ENCODE data around the gene UTS2R. TPM values are rescaled to one million over a fixed set of nuclear protein-coding genes. Genes with fewer than 3 reads are reported as not detected.

The UTS2R gene
- total RNA-seq, 2 experiments from 2014 or later = not detected

GRCh38 chr17:82328141-82328993 lies 43.2 kb upstream of the UTS2R start:
- H3K27ac Mint-ChIP-seq = no peak overlapping the region
- H3K4me3 ChIP-seq (ENCODE audit: low read length) = no peak overlapping the region
- H3K9me3 Mint-ChIP-seq = no peaks in the 10 kb centered on the region
- H3K4me1 Mint-ChIP-seq (ENCODE audit: low read depth) = peaks cover 15% of the 10 kb centered on the region
- H3K4me1 ChIP-seq (ENCODE audit: insufficient read depth, low read length) = peaks cover 28% of the 10 kb centered on the region
- H3K36me3 ChIP-seq (ENCODE audit: insufficient read depth, low read length) = no peaks in the 10 kb centered on the region
- ATAC-seq (ENCODE audit: poor library complexity) = no peak
- ChIA-PET CTCF (no interaction called here), POLR2A (no interaction called here)
- peaks cover 0 to 2% of the 10 kb centered on the region in 2 experiments for H3K27me3 ChIP-seq (ENCODE audit: control insufficient read depth in 1 of 2, insufficient read depth in 2 of 2, low read length in 2 of 2)
- no peak overlapping the region for H3K4me3 Mint-ChIP-seq
- intact Hi-C loops (cut with DNase I, micrococcal nuclease) = no loop called here
- H3K27ac ChIP-seq (ENCODE audit: low read depth in 1 of 2, low read length in 2 of 2) = no peak overlapping the region
- H3K9me3 ChIP-seq (ENCODE audit: control insufficient read depth in 1 of 2, insufficient read depth in 1 of 2, low read length in 2 of 2) = peaks cover 0 to 5% of the 10 kb centered on the region in 2 experiments
- DNase-seq = no peak
- TF ChIP-seq, protein P1, sequence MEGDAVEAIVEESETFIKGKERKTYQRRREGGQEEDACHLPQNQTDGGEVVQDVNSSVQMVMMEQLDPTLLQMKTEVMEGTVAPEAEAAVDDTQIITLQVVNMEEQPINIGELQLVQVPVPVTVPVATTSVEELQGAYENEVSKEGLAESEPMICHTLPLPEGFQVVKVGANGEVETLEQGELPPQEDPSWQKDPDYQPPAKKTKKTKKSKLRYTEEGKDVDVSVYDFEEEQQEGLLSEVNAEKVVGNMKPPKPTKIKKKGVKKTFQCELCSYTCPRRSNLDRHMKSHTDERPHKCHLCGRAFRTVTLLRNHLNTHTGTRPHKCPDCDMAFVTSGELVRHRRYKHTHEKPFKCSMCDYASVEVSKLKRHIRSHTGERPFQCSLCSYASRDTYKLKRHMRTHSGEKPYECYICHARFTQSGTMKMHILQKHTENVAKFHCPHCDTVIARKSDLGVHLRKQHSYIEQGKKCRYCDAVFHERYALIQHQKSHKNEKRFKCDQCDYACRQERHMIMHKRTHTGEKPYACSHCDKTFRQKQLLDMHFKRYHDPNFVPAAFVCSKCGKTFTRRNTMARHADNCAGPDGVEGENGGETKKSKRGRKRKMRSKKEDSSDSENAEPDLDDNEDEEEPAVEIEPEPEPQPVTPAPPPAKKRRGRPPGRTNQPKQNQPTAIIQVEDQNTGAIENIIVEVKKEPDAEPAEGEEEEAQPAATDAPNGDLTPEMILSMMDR (IDR thresholded peaks at IDR 0.05) = no peak
- H3K27me3 Mint-ChIP-seq = no peaks in the 10 kb centered on the region
- H3K36me3 Mint-ChIP-seq (ENCODE audit: low read depth) = no peaks in the 10 kb centered on the region

GRCh38 chr17:82328994-82329507 lies 42.5 kb upstream of the UTS2R start:
- Histone ChIP-seq H3K4me1 (ENCODE audit: insufficient read depth, low read length) (peaks cover 35% of the 10 kb centered on the region), H3K27me3 (ENCODE audit: control insufficient read depth in 1 of 2, insufficient read depth in 2 of 2, low read length in 2 of 2) (peaks cover 0 to 2% of the 10 kb centered on the region in 2 experiments)
- H3K4me1 Mint-ChIP-seq (ENCODE audit: low read depth) = peaks cover 15% of the 10 kb centered on the region

DNA sequence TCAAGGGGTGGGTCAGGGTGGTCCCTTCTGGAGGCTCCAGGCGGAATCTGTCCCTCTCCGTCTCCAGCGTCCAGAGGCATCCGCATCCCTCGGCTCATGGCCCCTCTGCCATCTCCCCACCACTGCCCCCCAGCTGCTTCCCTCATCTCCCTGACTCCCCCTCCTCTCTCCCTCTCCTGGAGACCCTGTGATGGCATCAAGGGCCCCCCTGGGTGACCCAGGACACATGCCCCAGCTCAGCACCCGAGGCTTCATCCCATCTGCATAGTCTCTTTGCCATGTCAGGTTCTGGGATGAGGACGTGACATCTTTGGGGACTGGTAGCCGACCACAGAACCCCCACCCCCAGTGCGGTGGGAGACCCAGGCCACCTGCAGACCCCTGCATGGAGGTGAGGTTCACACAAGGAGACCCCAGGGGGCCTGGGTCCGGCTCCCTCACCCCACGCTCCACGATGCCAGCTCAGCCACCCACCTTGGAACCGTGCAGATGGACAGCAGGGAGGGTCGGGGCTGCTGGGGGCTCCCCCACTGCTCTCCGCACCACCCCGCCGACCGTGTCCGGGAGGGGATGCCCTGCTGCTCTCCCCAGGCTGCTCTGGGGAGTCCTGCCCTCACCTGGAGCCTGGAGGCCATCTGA lies 41.8 kb upstream of the UTS2R start:
- H3K9me3 Mint-ChIP-seq = no peaks in the 10 kb centered on the region
- H3K4me1 ChIP-seq (ENCODE audit: insufficient read depth, low read length) = peaks cover 39% of the 10 kb centered on the region
- H3K27me3 ChIP-seq (ENCODE audit: control insufficient read depth in 1 of 2, insufficient read depth in 2 of 2, low read length in 2 of 2) = peaks cover 0 to 8% of the 10 kb centered on the region in 2 experiments
- DNase-seq = no peak
- peaks cover 12% of the 10 kb centered on the region for H3K4me1 Mint-ChIP-seq (ENCODE audit: low read depth)
- no peak overlapping the region for H3K4me3 Mint-ChIP-seq
- ChIA-PET CTCF (no interaction called here), POLR2A (interaction anchor here (1.2 to 1.4 kb wide), 2 partner anchors 32 to 92 kb away, joined by 3 read pairs; no protein-coding TSS in a partner anchor)
- ATAC-seq (ENCODE audit: poor library complexity) = no peak
- H3K36me3 ChIP-seq (ENCODE audit: insufficient read depth, low read length) = no peaks in the 10 kb centered on the region
- H3K36me3 Mint-ChIP-seq (ENCODE audit: low read depth) = no peaks in the 10 kb centered on the region
- TF ChIP-seq, protein P1 (IDR thresholded peaks at IDR 0.05) = no peak
- H3K27me3 Mint-ChIP-seq = peaks cover under 1% of the 10 kb centered on the region
- peaks cover 0 to 5% of the 10 kb centered on the region in 2 experiments for H3K9me3 ChIP-seq (ENCODE audit: control insufficient read depth in 1 of 2, insufficient read depth in 1 of 2, low read length in 2 of 2)
- intact Hi-C loops (cut with DNase I, micrococcal nuclease) = no loop called here
- no peak overlapping the region for H3K27ac Mint-ChIP-seq
- no peak overlapping the region for H3K4me3 ChIP-seq (ENCODE audit: low read length)
- no peak overlapping the region for H3K27ac ChIP-seq (ENCODE audit: low read depth in 1 of 2, low read length in 2 of 2)

More at GRCh38 chr17:82328994-82329507, 42.5 kb upstream of the UTS2R start:
- Mint-ChIP-seq H3K36me3 (ENCODE audit: low read depth) (no peaks in the 10 kb centered on the region), H3K27me3 (no peaks in the 10 kb centered on the region), H3K4me3 (no peak overlapping the region), H3K9me3 (no peaks in the 10 kb centered on the region), H3K27ac (no peak overlapping the region)
- intact Hi-C loops (cut with DNase I, micrococcal nuclease) = no loop called here
- no peak for DNase-seq
- Histone ChIP-seq H3K4me3 (ENCODE audit: low read length) (no peak overlapping the region), H3K36me3 (ENCODE audit: insufficient read depth, low read length) (no peaks in the 10 kb centered on the region), H3K27ac (ENCODE audit: low read depth in 1 of 2, low read length in 2 of 2) (no peak overlapping the region), H3K9me3 (ENCODE audit: control insufficient read depth in 1 of 2, insufficient read depth in 1 of 2, low read length in 2 of 2) (peaks cover 0 to 5% of the 10 kb centered on the region in 2 experiments)
- no peak for ATAC-seq (ENCODE audit: poor library complexity)
- TF ChIP-seq, protein P1 (IDR thresholded peaks at IDR 0.05) = no peak
- ChIA-PET CTCF (no interaction called here), POLR2A (interaction anchor here (1.2 kb wide), 1 partner anchor 91 kb away, joined by 3 read pairs; no protein-coding TSS in a partner anchor)

All from CD4-positive, alpha-beta T cell (primary cell).